SK-N-SH (cell line): ENCODE results near the gene PGBD4.

Source experiments
- CHD2 ChIP-seq: fragments of 150-350 bp; IDR thresholded peaks from 2 replicates; pipeline ENCODE4 v1.6.1; 2018; ENCODE audit warnings: low read length; ENCODE audit not compliant: partially characterized antibody
- FOXM1 ChIP-seq: IDR thresholded peaks from 2 replicates; pipeline ENCODE4 v1.4.0; 2012; ENCODE audit warnings: low read depth, mild to moderate bottlenecking
- POLR2AphosphoS5 ChIP-seq: IDR thresholded peaks from 2 replicates; pipeline ENCODE4 v1.6.1; 2012; ENCODE audit warnings: low read depth, low read length
- RAD21 ChIP-seq: IDR thresholded peaks from 2 replicates; pipeline ENCODE4 v1.6.1; 2012; ENCODE audit warnings: mild to moderate bottlenecking, low read length
- REST ChIP-seq: IDR thresholded peaks from 2 replicates; pipeline ENCODE4 v1.6.1; 2012; ENCODE audit warnings: mild to moderate bottlenecking, low read depth, low read length, moderate library complexity
- SIN3A ChIP-seq: IDR thresholded peaks from 2 replicates; pipeline ENCODE4 v1.6.1; 2012; ENCODE audit warnings: low read depth, mild to moderate bottlenecking, low read length, moderate library complexity, borderline replicate concordance
- TAF1 ChIP-seq: IDR thresholded peaks from 2 replicates; pipeline ENCODE4 v1.6.1; 2012; ENCODE audit warnings: low read depth, mild to moderate bottlenecking, low read length, moderate library complexity, borderline replicate concordance
- YY1 ChIP-seq: IDR thresholded peaks from 2 replicates; pipeline ENCODE4 v1.4.0; 2012; ENCODE audit warnings: low read depth, mild to moderate bottlenecking
- TF ChIP-seq, protein P1 (sequence below): fragments of 200-600 bp; sonication (generic); IDR thresholded peaks from 2 replicates; pipeline ENCODE4 v1.6.1; 2017; ENCODE audit warnings: antibody characterized with exemption, mild to moderate bottlenecking, moderate library complexity
- TF ChIP-seq, protein P2 (sequence below): IDR thresholded peaks from 2 replicates; pipeline ENCODE4 v1.4.0; 2012; ENCODE audit warnings: low read depth
- TF ChIP-seq, protein P3 (sequence below): fragments of 150-350 bp; IDR thresholded peaks from 2 replicates; pipeline ENCODE4 v1.6.1; 2017; ENCODE audit warnings: antibody characterized with exemption, low read length, low read depth, borderline replicate concordance
- TF ChIP-seq, protein P4 (sequence below): IDR thresholded peaks from 2 replicates; pipeline ENCODE4; 2012

DNA sequence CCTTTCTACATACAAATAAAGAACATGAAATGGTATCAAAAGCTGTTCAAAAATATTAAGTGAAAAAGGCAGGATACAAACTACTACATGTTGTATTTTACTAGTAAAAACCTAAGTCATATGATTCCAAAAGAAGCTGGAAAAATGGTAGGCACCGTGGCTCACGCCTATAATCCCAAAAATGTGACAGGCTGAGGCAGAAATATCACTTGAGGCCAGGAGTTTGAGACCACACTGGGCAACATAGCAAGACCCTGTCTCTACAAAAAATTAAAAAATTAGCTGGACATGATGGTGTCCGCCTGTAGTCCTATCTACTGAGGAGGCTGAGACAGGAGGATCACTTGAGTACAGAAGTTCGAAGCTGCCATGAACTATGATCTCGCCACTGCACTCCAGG lies 2.0 kb upstream of the PGBD4 start:
- TF ChIP-seq YY1 (no peak), REST (no peak), POLR2AphosphoS5 (no peak), FOXM1 (no peak), TAF1 (no peak), CHD2 (no peak), SIN3A (no peak), RAD21 (no peak)
- TF ChIP-seq, protein P1, sequence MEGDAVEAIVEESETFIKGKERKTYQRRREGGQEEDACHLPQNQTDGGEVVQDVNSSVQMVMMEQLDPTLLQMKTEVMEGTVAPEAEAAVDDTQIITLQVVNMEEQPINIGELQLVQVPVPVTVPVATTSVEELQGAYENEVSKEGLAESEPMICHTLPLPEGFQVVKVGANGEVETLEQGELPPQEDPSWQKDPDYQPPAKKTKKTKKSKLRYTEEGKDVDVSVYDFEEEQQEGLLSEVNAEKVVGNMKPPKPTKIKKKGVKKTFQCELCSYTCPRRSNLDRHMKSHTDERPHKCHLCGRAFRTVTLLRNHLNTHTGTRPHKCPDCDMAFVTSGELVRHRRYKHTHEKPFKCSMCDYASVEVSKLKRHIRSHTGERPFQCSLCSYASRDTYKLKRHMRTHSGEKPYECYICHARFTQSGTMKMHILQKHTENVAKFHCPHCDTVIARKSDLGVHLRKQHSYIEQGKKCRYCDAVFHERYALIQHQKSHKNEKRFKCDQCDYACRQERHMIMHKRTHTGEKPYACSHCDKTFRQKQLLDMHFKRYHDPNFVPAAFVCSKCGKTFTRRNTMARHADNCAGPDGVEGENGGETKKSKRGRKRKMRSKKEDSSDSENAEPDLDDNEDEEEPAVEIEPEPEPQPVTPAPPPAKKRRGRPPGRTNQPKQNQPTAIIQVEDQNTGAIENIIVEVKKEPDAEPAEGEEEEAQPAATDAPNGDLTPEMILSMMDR = no peak
- TF ChIP-seq, protein P2, sequence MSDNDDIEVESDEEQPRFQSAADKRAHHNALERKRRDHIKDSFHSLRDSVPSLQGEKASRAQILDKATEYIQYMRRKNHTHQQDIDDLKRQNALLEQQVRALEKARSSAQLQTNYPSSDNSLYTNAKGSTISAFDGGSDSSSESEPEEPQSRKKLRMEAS = no peak
- TF ChIP-seq, protein P3, sequence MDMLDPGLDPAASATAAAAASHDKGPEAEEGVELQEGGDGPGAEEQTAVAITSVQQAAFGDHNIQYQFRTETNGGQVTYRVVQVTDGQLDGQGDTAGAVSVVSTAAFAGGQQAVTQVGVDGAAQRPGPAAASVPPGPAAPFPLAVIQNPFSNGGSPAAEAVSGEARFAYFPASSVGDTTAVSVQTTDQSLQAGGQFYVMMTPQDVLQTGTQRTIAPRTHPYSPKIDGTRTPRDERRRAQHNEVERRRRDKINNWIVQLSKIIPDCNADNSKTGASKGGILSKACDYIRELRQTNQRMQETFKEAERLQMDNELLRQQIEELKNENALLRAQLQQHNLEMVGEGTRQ = no peak
- TF ChIP-seq, protein P4, sequence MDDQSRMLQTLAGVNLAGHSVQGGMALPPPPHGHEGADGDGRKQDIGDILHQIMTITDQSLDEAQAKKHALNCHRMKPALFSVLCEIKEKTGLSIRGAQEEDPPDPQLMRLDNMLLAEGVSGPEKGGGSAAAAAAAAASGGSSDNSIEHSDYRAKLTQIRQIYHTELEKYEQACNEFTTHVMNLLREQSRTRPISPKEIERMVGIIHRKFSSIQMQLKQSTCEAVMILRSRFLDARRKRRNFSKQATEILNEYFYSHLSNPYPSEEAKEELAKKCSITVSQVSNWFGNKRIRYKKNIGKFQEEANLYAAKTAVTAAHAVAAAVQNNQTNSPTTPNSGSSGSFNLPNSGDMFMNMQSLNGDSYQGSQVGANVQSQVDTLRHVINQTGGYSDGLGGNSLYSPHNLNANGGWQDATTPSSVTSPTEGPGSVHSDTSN = no peak
